Tibial nerve (tissue), 4 donors: ENCODE results near the gene GSTT4. TPM values are rescaled to one million over a fixed set of nuclear protein-coding genes. Genes with fewer than 3 reads are reported as not detected.

Experiments used
- DNase-seq, 2 donors: peaks; one replicate each; pipeline ENCODE4 v3.0.0-alpha.2; 2019; ENCODE audit warnings: low spot score in 2 of 2
- H3K27ac ChIP-seq, 4 donors: fragments of 200-600 bp; sonication (generic) in 3 of 4; one replicate each; pipeline ENCODE4 v1.5.1; 2017 to 2019; ENCODE audit warnings: mild to moderate bottlenecking in 1 of 4
- H3K27me3 ChIP-seq, 2 donors: fragments of 200-600 bp; sonication (generic) in 1 of 2; one replicate each; pipeline versions ENCODE4 v1.5.1 to v1.6.0; 2017 to 2019
- H3K36me3 ChIP-seq, 3 donors: fragments of 200-600 bp; sonication (generic); one replicate each; pipeline ENCODE4 v1.5.1; 2018 to 2019
- H3K4me1 ChIP-seq, 4 donors: fragments of 200-600 bp; sonication (generic) in 3 of 4; one replicate each; pipeline ENCODE4 v1.5.1; 2017 to 2019
- H3K4me3 ChIP-seq, 4 donors: fragments of 200-600 bp; sonication (generic) in 3 of 4; one replicate each; pipeline ENCODE4 v1.5.1; 2017 to 2019; ENCODE audit warnings: mild to moderate bottlenecking in 1 of 4, moderate library complexity in 1 of 4
- H3K9me3 ChIP-seq, 4 donors: fragments of 200-600 bp; sonication (generic) in 3 of 4; one replicate each; pipeline ENCODE4 v1.5.1; 2017 to 2019
- EP300 ChIP-seq, 2 donors: sonication (generic); formaldehyde crosslinking; IDR thresholded peaks; one replicate each; pipeline ENCODE4 v1.6.1; 2017; ENCODE audit warnings: antibody characterized with exemption in 2 of 2, mild to moderate bottlenecking in 1 of 2
- POLR2A ChIP-seq, 2 donors: fragments of 450-650 bp; IDR thresholded peaks; one replicate each; pipeline ENCODE4 v1.6.1; 2017; ENCODE audit warnings: antibody characterized with exemption in 2 of 2, mild to moderate bottlenecking in 2 of 2, moderate library complexity in 2 of 2
- WGBS, 2 donors: methylation state at CpG; one replicate each; pipeline ENCODE4 v1.1.5; 2018; 5-methylcytosine and 5-hydroxymethylcytosine counted together
- total RNA-seq, 4 donors: library from RNA; depleted of rRNA; stranded (reverse); fragments of >200 nt; gene quantifications; one replicate each; pipeline ENCODE4 v1.1.0, GENCODE V29; 2016
- TF ChIP-seq, protein P1 (sequence below), 5 experiments: fragments of 200-600 bp in 3 of 5; fragments of 450-650 bp in 2 of 5; sonication (generic) in 3 of 5; IDR thresholded peaks; one replicate each; pipeline ENCODE4 v1.5.1; 2016 to 2019; ENCODE audit warnings: antibody characterized with exemption in 5 of 5, mild to moderate bottlenecking in 3 of 5, moderate library complexity in 2 of 5

The GSTT4 gene
- total RNA-seq, 4 donors from 2014 or later, result not detected

DNA sequence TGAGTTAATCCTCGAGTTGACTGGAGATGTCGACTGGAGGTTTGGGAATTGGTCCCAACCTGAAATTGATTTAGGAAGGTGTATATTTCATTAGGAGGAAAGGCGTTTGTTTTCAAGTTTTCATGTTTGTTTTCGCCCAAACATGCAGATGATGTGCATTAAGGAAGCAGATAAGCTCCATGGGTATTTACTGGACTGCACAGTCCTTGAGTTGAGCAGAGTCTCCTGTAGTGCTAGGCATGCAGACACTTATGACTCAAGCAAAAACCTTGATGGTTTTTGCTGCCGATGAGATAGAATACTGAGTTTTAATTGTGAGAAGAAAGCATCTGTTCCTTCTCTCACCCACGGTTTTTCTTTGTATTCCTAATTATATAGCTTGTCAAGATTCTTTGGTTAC is 33.8 kb upstream of the GSTT4 start:
- peaks cover 0 to 5% (median 0%) of the 10 kb centered on the region in 4 donors for H3K4me1 ChIP-seq
- no peaks in the 10 kb centered on the region for H3K27me3 ChIP-seq
- H3K4me3 ChIP-seq, result no peak overlapping the region
- H3K9me3 ChIP-seq, result no peaks in the 10 kb centered on the region
- WGBS, 2 donors, result 84 to 90% methylated on average over 6 of the region's 6 CpGs
- TF ChIP-seq, protein P1, sequence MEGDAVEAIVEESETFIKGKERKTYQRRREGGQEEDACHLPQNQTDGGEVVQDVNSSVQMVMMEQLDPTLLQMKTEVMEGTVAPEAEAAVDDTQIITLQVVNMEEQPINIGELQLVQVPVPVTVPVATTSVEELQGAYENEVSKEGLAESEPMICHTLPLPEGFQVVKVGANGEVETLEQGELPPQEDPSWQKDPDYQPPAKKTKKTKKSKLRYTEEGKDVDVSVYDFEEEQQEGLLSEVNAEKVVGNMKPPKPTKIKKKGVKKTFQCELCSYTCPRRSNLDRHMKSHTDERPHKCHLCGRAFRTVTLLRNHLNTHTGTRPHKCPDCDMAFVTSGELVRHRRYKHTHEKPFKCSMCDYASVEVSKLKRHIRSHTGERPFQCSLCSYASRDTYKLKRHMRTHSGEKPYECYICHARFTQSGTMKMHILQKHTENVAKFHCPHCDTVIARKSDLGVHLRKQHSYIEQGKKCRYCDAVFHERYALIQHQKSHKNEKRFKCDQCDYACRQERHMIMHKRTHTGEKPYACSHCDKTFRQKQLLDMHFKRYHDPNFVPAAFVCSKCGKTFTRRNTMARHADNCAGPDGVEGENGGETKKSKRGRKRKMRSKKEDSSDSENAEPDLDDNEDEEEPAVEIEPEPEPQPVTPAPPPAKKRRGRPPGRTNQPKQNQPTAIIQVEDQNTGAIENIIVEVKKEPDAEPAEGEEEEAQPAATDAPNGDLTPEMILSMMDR (IDR thresholded peaks at IDR 0.05), result no peak
- no peak for TF ChIP-seq POLR2A (IDR thresholded peaks at IDR 0.05)
- no peak for DNase-seq
- H3K36me3 ChIP-seq, result peaks cover 0 to 67% (median 8%) of the 10 kb centered on the region in 3 donors
- no peak overlapping the region for H3K27ac ChIP-seq

DNA sequence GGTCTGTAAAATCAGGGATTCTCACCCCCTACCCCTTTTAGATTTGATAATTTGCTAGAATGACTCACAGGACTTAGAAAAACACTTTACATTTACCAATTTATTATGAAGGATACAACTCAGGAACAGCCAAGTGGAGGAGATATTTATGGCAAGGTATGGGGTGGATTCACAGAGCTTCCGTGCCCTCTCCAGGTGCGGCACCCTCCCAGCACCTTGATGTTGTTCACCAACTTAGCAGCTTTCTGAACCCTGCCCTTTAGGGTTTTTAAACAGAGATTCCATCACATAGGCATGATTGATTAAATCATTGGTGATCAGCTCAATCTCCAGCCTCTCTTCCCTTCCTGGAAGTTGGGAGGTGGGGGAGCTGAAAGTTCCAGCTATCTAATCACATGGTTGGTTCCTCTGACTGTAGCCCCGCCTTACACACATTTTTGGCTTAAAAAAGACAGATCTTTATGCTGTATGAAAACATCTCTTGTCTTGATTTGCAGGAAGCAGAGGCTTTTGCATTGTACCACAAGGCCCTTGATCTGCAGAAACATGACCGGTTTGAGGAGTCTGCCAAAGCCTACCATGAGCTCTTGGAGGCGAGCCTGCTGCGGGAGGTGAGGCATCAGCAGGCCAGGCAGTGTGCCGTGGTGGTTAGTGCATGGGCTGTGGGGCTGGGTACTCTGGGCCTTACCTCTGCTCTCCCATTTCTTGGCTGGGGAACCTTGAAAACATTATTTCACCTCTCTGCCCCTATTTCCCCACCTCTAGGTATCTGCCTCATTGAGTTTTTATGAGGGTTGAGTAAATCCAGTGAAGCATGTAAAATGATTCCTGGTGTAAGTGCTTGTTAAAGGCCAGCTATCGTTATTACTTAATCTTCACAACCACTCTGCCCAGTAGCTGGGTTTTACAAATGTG is 32.9 kb upstream of the GSTT4 start:
- TF ChIP-seq POLR2A (IDR thresholded peaks at IDR 0.05), result no peak
- TF ChIP-seq EP300 (IDR thresholded peaks at IDR 0.05), result no peak
- TF ChIP-seq, protein P1 (IDR thresholded peaks at IDR 0.05), result no peak
- no peak overlapping the region for H3K4me3 ChIP-seq
- peaks cover 0 to 67% (median 8%) of the 10 kb centered on the region in 3 donors for H3K36me3 ChIP-seq
- 67 to 76% methylated on average over 8 of the region's 8 CpGs for WGBS, 2 donors
- no peaks in the 10 kb centered on the region for H3K27me3 ChIP-seq
- no peaks in the 10 kb centered on the region for H3K9me3 ChIP-seq
- DNase-seq, result no peak
- H3K27ac ChIP-seq, result no peak overlapping the region
- peaks cover 0 to 4% (median 0%) of the 10 kb centered on the region in 4 donors for H3K4me1 ChIP-seq

DNA sequence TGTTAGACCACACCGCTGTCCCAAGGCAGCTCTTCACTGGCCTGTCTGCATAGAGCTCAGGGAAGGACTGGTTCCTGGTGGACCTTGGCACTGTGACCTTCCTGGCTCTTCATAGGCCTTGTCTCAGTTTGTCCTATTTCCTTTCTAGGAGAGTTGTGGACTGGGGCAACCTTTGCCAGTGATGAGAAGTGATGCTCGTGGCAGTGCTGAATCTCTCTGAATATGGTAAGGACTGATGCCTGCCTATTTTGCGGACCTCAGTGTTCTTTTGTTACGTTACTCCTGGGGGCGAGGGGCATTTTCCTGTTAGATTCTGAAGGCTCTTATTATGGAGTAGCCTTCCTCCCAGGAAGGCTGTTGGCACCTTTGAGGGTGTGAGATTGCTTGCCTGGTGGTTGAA is 30.0 kb upstream of the GSTT4 start:
- WGBS, 2 donors, result 87 to 94% methylated on average over 5 of the region's 5 CpGs
- Histone ChIP-seq H3K27ac (no peak overlapping the region), H3K9me3 (no peaks in the 10 kb centered on the region), H3K4me3 (no peak overlapping the region), H3K36me3 (peaks cover 0 to 55% (median 8%) of the 10 kb centered on the region in 3 donors), H3K27me3 (no peaks in the 10 kb centered on the region), H3K4me1 (no peaks in the 10 kb centered on the region)
- no peak for TF ChIP-seq POLR2A (IDR thresholded peaks at IDR 0.05)
- TF ChIP-seq EP300 (IDR thresholded peaks at IDR 0.05), result no peak
- TF ChIP-seq, protein P1 (IDR thresholded peaks at IDR 0.05), result no peak
- no peak for DNase-seq

DNA sequence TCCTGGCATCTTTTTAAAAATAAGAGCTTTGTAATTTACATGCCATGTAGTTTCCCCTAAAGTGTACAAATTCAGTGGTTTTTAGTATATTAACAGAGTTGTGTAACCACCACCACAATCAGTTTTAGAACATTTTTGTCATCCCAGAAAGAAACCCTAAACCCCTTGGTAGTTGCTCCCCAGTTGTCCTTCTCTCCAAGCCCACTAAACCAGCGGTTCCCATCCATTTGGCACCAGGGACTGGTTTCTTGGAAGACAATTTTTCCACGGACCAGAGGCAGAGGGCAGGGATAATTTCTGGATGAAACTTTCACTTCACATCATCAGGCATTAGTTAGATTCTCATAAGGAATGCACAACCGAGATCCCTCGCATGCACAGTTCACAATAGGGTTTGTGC is 28.5 kb upstream of the GSTT4 start:
- Histone ChIP-seq H3K27me3 (no peaks in the 10 kb centered on the region), H3K9me3 (no peaks in the 10 kb centered on the region), H3K4me3 (no peak overlapping the region), H3K4me1 (no peaks in the 10 kb centered on the region), H3K36me3 (peaks cover 0 to 39% (median 7%) of the 10 kb centered on the region in 3 donors), H3K27ac (no peak overlapping the region)
- DNase-seq, result no peak
- TF ChIP-seq EP300 (IDR thresholded peaks at IDR 0.05), result no peak
- TF ChIP-seq, protein P1 (IDR thresholded peaks at IDR 0.05), result no peak
- TF ChIP-seq POLR2A (IDR thresholded peaks at IDR 0.05), result no peak
- WGBS, 2 donors, result 70 to 87% methylated on average over 4 of the region's 4 CpGs

DNA sequence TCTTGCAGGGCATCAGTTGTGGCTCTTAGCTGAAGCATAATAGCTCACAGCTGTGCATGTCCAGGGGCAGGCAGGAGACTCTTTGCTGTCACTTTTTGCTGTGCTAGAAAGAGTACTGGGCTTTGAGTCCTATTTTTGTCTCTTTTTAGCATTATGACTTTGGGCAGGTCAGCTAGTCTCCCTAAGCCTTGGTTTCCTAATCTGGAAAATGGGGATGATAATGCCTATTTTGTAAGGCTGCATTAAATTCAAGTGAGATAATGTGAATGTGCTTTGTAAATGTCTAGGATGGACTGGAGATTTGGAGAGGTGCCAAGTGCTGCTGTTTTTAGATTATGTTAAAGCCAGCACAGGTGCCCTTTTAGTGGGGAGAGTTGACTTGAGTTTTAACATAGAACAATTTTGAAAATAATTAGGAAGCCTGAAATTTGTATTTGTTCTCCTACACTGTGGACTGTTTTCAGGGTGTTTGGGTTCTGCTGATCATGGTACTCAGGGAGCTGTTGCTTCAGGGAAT is 25.0 kb upstream of the GSTT4 start:
- no peak overlapping the region for H3K4me3 ChIP-seq
- no peaks in the 10 kb centered on the region for H3K27me3 ChIP-seq
- no peaks in the 10 kb centered on the region for H3K4me1 ChIP-seq
- TF ChIP-seq, protein P1 (IDR thresholded peaks at IDR 0.05), result no peak
- TF ChIP-seq EP300 (IDR thresholded peaks at IDR 0.05) (no peak), POLR2A (IDR thresholded peaks at IDR 0.05) (no peak)
- peaks cover 0 to 13% (median 0%) of the 10 kb centered on the region in 3 donors for H3K36me3 ChIP-seq
- no peak for DNase-seq
- H3K27ac ChIP-seq, result no peak overlapping the region
- H3K9me3 ChIP-seq, result no peaks in the 10 kb centered on the region
